Caco-2 (cell line): ENCODE data around the gene RECK. TPM values are rescaled to one million over a fixed set of nuclear protein-coding genes. Genes with fewer than 3 reads are reported as not detected.

ENCODE experiments used
- BruUV-seq: library from RNA; stranded (reverse); fragments of 400-500 nt; replicated peaks from 2 replicates; lab custom pipeline; 2021; lab: Mats Ljungman, UMichigan
- CTCF ChIA-PET: fragments of 300-600 bp; sonication (Branson Sonifier 250); formaldehyde crosslinking; loops from one replicate; lab custom pipeline; 2022; ENCODE audit warnings: antibody characterized with exemption; lab: Charles Lee
- POLR2A ChIA-PET: fragments of 300-600 bp; sonication (Branson Sonifier 250); formaldehyde crosslinking; loops from one replicate; lab custom pipeline; 2022; ENCODE audit warnings: antibody characterized with exemption; lab: Charles Lee
- DNase-seq, 2 experiments: peaks; one replicate each; pipeline versions ENCODE4 v3.0.0 to v3.0.0-alpha.2; 2020 to 2022
- H3K27me3 ChIP-seq: replicated peaks from 2 replicates; pipeline ENCODE4 v1.6.0; 2011; ENCODE audit warnings: low read length; ENCODE audit not compliant: control insufficient read depth, insufficient read depth
- H3K36me3 ChIP-seq: 2 replicates; pipeline ENCODE4 v1.5.1; 2011; ENCODE audit warnings: low read length; ENCODE audit not compliant: control insufficient read depth, insufficient read depth
- H3K4me1 ChIP-seq: fragments of 250-450 bp; sonication (Bioruptor Pico); 2 replicates; pipeline ENCODE4 v1.5.1; 2020; ENCODE audit warnings: mild to moderate bottlenecking
- H3K4me3 ChIP-seq: 2 replicates; pipeline ENCODE4 v1.5.1; 2011; ENCODE audit warnings: low read depth, mild to moderate bottlenecking, control low read depth, low read length
- H3K9me3 ChIP-seq: fragments of 250-450 bp; sonication (Bioruptor Pico); 2 replicates; pipeline ENCODE4 v1.5.1; 2020; ENCODE audit warnings: mild to moderate bottlenecking, moderate library complexity
- H3K27ac Mint-ChIP-seq: one replicate; pipeline ENCODE4 v1.8.0; 2022; ENCODE audit warnings: mixed read lengths; ENCODE audit not compliant: unreplicated experiment
- H3K27me3 Mint-ChIP-seq: one replicate; pipeline ENCODE4 v1.8.0; 2022; ENCODE audit warnings: mixed read lengths; ENCODE audit not compliant: insufficient read depth, unreplicated experiment
- H3K36me3 Mint-ChIP-seq: one replicate; pipeline ENCODE4 v1.8.0; 2022; ENCODE audit warnings: mild to moderate bottlenecking, mixed read lengths; ENCODE audit not compliant: insufficient read depth, unreplicated experiment
- H3K4me1 Mint-ChIP-seq: one replicate; pipeline ENCODE4 v1.8.0; 2022; ENCODE audit warnings: low read depth, mixed read lengths; ENCODE audit not compliant: unreplicated experiment
- H3K4me3 Mint-ChIP-seq: one replicate; pipeline ENCODE4 v1.8.0; 2022; ENCODE audit warnings: mild to moderate bottlenecking, moderate library complexity, mixed read lengths; ENCODE audit not compliant: unreplicated experiment
- H3K9me3 Mint-ChIP-seq: one replicate; pipeline ENCODE4 v1.8.0; 2022; ENCODE audit warnings: mixed read lengths; ENCODE audit not compliant: unreplicated experiment
- intact Hi-C: fragments of 100-400 bp; cut with micrococcal nuclease; formaldehyde crosslinking; loops from one replicate; pipeline ENCODE4 v1.10.0; 2022; ENCODE audit not compliant: unreplicated experiment
- total RNA-seq: library from RNA; stranded (reverse); gene quantifications from 2 replicates; pipeline ENCODE4 v1.2.3, GENCODE V29; 2022
- TF ChIP-seq, protein P1 (sequence below), 2 experiments: fragments of 200-600 bp in 1 of 2; IDR thresholded peaks; 1 replicate in 1 of 2; 2 replicates in 1 of 2; pipeline versions ENCODE4 v1.5.1 to v1.8.0; 2011 to 2022; ENCODE audit warnings: antibody characterized with exemption in 1 of 2, control low read depth in 1 of 2, inconsistent platforms in 1 of 2, low read depth in 1 of 2, low read length in 1 of 2, mild to moderate bottlenecking in 1 of 2, moderate library complexity in 1 of 2; ENCODE audit not compliant: insufficient read depth in 1 of 2, severe bottlenecking in 1 of 2, unreplicated experiment in 1 of 2

Gene RECK
- total RNA-seq, 1 experiment from 2014 or later = 1.8 TPM

DNA sequence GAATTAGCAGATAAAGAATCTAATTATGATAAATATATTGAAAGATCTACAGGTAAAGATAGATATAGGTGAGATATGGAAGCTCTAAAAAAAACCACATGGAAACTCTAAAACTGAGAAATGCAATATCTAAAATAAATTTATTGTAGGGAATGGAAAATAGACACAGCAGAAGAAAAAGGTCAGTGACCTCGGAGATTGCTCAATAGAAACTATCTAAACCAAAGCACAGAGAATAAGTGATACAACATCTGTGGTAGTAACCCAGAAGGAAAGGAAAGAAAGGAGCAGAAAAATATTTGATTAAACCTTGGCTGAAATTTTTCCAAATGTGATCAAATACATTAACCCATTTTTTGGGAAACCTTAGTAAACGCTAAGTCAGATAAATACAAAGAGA lies 56.7 kb downstream of the RECK start:
- Histone ChIP-seq H3K4me1 (peaks cover 15% of the 10 kb centered on the region), H3K36me3 (no peaks in the 10 kb centered on the region), H3K27me3 (no peaks in the 10 kb centered on the region), H3K9me3 (no peaks in the 10 kb centered on the region), H3K4me3 (no peak overlapping the region)
- ChIA-PET POLR2A (no interaction called here), CTCF (no interaction called here)
- Mint-ChIP-seq H3K27me3 (no peaks in the 10 kb centered on the region), H3K4me3 (no peak overlapping the region), H3K4me1 (peaks cover 15% of the 10 kb centered on the region), H3K9me3 (no peaks in the 10 kb centered on the region), H3K36me3 (no peaks in the 10 kb centered on the region), H3K27ac (no peak overlapping the region)
- intact Hi-C loops = no loop called here
- TF ChIP-seq, protein P1, sequence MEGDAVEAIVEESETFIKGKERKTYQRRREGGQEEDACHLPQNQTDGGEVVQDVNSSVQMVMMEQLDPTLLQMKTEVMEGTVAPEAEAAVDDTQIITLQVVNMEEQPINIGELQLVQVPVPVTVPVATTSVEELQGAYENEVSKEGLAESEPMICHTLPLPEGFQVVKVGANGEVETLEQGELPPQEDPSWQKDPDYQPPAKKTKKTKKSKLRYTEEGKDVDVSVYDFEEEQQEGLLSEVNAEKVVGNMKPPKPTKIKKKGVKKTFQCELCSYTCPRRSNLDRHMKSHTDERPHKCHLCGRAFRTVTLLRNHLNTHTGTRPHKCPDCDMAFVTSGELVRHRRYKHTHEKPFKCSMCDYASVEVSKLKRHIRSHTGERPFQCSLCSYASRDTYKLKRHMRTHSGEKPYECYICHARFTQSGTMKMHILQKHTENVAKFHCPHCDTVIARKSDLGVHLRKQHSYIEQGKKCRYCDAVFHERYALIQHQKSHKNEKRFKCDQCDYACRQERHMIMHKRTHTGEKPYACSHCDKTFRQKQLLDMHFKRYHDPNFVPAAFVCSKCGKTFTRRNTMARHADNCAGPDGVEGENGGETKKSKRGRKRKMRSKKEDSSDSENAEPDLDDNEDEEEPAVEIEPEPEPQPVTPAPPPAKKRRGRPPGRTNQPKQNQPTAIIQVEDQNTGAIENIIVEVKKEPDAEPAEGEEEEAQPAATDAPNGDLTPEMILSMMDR (IDR thresholded peaks at IDR 0.05; ENCODE audit: insufficient read depth in 1 of 2, low read depth in 1 of 2, low read length in 1 of 2, severe bottlenecking in 1 of 2, unreplicated experiment in 1 of 2) = no peak
- DNase-seq = no peak
- BruUV-seq = no TSS peak

DNA sequence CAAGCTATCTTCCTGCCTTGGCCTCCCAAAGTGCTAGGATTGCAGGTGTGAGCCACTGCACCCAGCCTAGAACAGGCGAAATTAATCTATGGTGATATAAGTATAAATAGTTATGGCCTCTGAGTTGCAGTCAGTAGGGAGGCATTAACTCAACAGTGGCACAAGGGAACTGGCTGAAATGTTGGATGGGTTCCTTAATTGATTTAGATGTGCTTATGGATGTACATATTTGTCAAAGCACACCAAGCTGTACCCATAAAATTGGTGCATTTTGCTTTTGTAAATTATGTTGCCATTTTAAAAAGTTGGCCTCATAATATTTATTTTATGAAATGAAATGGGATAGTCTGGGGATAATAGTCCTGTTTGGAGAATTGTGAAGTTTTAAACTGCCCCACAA lies 63.0 kb downstream of the RECK start:
- Histone ChIP-seq H3K27me3 (no peaks in the 10 kb centered on the region), H3K36me3 (no peaks in the 10 kb centered on the region), H3K9me3 (no peaks in the 10 kb centered on the region), H3K4me1 (peaks cover 38% of the 10 kb centered on the region), H3K4me3 (no peak overlapping the region)
- Mint-ChIP-seq H3K9me3 (no peaks in the 10 kb centered on the region), H3K27ac (no peak overlapping the region), H3K4me3 (no peak overlapping the region), H3K4me1 (peaks cover 28% of the 10 kb centered on the region), H3K27me3 (no peaks in the 10 kb centered on the region), H3K36me3 (peaks cover 12% of the 10 kb centered on the region)
- TF ChIP-seq, protein P1 (IDR thresholded peaks at IDR 0.05; ENCODE audit: insufficient read depth in 1 of 2, low read depth in 1 of 2, low read length in 1 of 2, severe bottlenecking in 1 of 2, unreplicated experiment in 1 of 2) = no peak
- no peak for DNase-seq
- intact Hi-C loops = loop anchor here (10.0 kb wide), 1 partner anchor 95 kb away; no protein-coding TSS in a partner anchor
- CTCF ChIA-PET = no interaction called here
- no TSS peak for BruUV-seq
- POLR2A ChIA-PET = no interaction called here

DNA sequence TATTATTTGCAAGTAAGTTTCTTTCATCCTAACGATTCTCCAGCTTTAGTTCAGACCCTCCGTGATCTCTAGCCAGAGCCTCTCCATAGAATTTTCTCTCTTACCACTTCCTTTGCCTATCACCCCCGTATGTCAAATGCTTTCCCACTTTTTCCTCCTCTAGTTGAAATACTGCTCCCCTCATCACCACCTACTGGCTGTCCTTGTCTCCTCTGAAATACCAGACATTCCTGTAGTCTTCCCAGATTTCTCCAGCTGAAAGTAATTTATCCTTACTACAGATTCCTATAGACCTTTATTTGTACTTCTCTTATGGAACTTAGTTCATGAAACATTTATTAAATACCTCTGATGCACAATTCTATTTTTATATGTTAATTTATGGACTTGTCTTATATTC lies 63.8 kb downstream of the RECK start:
- H3K9me3 ChIP-seq = no peaks in the 10 kb centered on the region
- TF ChIP-seq, protein P1 (IDR thresholded peaks at IDR 0.05; ENCODE audit: insufficient read depth in 1 of 2, low read depth in 1 of 2, low read length in 1 of 2, severe bottlenecking in 1 of 2, unreplicated experiment in 1 of 2) = peak in 1 of 2 experiments; percentile 9
- CTCF ChIA-PET = interaction anchor here (1.1 kb wide), 2 partner anchors 66 to 77 kb away, joined by 3 to 4 read pairs; no protein-coding TSS in a partner anchor
- Mint-ChIP-seq H3K9me3 (no peaks in the 10 kb centered on the region), H3K4me3 (no peak overlapping the region), H3K36me3 (peaks cover 12% of the 10 kb centered on the region), H3K27ac (peak overlapping the region; percentile 89), H3K27me3 (no peaks in the 10 kb centered on the region), H3K4me1 (peaks cover 28% of the 10 kb centered on the region)
- peaks cover 38% of the 10 kb centered on the region for H3K4me1 ChIP-seq
- no peak overlapping the region for H3K4me3 ChIP-seq
- no peaks in the 10 kb centered on the region for H3K27me3 ChIP-seq
- DNase-seq = no peak
- BruUV-seq = no TSS peak
- POLR2A ChIA-PET = no interaction called here
- H3K36me3 ChIP-seq = no peaks in the 10 kb centered on the region
- intact Hi-C loops = loop anchor here (10.0 kb wide), 1 partner anchor 96 kb away; no protein-coding TSS in a partner anchor
